Measurements from ENCODE around the gene DNAJB13. TPM values are rescaled to one million over a fixed set of nuclear protein-coding genes. Genes with fewer than 3 reads are reported as not detected.

DNAJB13 gene, protein sequence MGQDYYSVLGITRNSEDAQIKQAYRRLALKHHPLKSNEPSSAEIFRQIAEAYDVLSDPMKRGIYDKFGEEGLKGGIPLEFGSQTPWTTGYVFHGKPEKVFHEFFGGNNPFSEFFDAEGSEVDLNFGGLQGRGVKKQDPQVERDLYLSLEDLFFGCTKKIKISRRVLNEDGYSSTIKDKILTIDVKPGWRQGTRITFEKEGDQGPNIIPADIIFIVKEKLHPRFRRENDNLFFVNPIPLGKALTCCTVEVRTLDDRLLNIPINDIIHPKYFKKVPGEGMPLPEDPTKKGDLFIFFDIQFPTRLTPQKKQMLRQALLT
- total RNA-seq = not detected

DNA sequence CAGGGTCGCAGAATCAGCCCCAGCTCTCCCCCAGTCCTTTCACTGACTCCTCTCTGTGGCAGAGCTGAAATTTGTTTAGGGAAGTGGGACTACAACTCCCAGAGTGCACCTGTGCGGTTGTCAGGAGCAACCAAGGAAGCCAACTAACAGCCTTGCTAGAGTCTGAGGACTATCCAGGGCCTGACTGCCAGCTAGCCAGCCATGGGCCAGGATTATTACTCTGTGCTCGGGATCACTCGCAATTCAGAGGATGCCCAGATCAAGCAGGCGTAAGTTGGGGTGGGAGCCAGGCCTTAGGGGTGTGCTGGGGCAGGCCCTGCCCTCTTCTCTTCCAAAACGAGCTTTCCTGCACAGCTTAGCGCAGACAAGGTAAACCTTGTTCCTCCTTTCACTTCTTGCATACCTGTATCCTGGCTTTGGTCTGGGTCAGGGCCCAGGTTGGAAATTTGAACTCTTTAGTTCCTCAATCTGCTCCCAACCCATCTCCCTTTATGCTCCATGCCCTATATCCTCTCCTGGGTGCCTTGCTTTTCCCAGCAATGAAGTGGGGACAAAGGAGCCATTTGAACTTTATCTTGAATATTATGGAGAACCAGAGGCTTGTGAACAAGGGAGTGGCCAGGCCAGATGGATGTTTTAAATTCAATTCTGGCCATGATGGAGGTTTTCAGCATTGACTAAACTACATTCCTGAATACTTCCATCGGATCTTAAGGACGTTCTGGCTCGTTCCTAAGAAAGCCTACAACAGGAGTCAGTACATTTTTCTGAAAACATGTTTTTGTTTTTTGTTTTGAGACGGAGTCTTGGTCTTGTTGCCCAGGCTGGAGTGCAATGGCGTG lies at the start of gene DNAJB13:
Gene DNAJB13, plus strand, starts transcription at position 158 of the 842 bp plus-strand sequence. Its CDS starts 44 bp downstream, at position 202.
- no peak within 1 kb of the TSS for H3K27ac ChIP-seq
- no peaks in the 10 kb centered on the region for H3K36me3 ChIP-seq
- H3K4me3 ChIP-seq = no peak within 1 kb of the TSS
- 80 to 92% methylated on average over 7 to 10 of the region's 12 CpGs for WGBS, 2 donors (ENCODE audit: low coverage in 1 of 2)
- TF ChIP-seq POLR2AphosphoS5 (IDR thresholded peaks at IDR 0.05) (no peak), EP300 (IDR thresholded peaks at IDR 0.05) (no peak), POLR2A (IDR thresholded peaks at IDR 0.05) (no peak)
- no peaks in the 10 kb centered on the region for H3K9me3 ChIP-seq
- no peaks in the 10 kb centered on the region for H3K27me3 ChIP-seq
- no peak for ATAC-seq
- H3K4me1 ChIP-seq = no peaks in the 10 kb centered on the region

DNA sequence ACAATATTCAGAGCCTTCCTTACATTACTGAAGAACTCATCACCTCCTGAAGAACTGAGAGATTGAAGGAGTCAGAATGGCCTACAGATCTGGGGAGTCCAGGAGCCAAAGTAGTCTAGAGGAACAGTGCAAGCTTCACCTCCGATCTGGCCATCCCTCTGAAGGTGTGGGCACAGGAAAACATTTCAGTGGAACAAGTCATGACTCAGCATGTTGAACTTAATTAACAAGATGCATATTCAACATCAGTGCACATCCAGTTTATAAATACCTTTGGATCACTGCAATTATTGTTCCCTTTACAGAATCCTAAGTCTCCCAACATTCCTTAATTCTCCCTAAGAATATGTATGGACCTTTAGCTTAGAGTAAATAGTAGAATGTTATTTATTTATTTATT lies 48.5 kb upstream of the DNAJB13 start:
- Histone ChIP-seq H3K27ac (no peak overlapping the region), H3K36me3 (peaks cover 0 to 78% of the 10 kb centered on the region in 2 donors), H3K27me3 (no peaks in the 10 kb centered on the region), H3K4me1 (no peaks in the 10 kb centered on the region), H3K4me3 (no peak overlapping the region), H3K9me3 (no peaks in the 10 kb centered on the region)
- TF ChIP-seq POLR2AphosphoS5 (IDR thresholded peaks at IDR 0.05) (no peak), EP300 (IDR thresholded peaks at IDR 0.05) (no peak), POLR2A (IDR thresholded peaks at IDR 0.05) (no peak)
- TF ChIP-seq, protein P1, sequence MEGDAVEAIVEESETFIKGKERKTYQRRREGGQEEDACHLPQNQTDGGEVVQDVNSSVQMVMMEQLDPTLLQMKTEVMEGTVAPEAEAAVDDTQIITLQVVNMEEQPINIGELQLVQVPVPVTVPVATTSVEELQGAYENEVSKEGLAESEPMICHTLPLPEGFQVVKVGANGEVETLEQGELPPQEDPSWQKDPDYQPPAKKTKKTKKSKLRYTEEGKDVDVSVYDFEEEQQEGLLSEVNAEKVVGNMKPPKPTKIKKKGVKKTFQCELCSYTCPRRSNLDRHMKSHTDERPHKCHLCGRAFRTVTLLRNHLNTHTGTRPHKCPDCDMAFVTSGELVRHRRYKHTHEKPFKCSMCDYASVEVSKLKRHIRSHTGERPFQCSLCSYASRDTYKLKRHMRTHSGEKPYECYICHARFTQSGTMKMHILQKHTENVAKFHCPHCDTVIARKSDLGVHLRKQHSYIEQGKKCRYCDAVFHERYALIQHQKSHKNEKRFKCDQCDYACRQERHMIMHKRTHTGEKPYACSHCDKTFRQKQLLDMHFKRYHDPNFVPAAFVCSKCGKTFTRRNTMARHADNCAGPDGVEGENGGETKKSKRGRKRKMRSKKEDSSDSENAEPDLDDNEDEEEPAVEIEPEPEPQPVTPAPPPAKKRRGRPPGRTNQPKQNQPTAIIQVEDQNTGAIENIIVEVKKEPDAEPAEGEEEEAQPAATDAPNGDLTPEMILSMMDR (IDR thresholded peaks at IDR 0.05) = no peak
- 88 to 92% methylated on average over 1 of the region's 1 CpG for WGBS, 2 donors (ENCODE audit: low coverage in 1 of 2)
- no peak for ATAC-seq

DNA sequence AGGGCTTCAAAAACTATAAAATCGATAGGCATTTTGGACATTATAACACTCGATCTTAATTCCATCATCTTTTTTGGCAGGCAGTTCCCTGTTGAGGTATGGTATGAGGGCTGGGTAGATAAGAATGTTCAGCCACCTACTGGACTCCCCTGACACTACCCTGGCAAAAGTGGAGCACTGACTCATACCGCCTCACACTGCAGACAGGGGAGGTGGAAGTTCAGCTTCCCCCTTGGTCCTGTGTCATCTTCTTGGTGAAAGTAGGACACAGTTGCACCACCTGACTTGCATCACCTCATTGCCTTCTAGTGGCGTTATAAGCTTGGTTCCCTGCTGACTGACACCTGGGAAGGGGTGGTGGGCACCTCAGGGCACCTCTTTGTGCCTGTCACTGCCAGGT lies 43.6 kb upstream of the DNAJB13 start:
- Histone ChIP-seq H3K4me3 (no peak overlapping the region), H3K9me3 (no peaks in the 10 kb centered on the region), H3K36me3 (peaks cover 0 to 90% of the 10 kb centered on the region in 2 donors), H3K27me3 (no peaks in the 10 kb centered on the region), H3K27ac (no peak overlapping the region), H3K4me1 (no peaks in the 10 kb centered on the region)
- no peak for ATAC-seq
- TF ChIP-seq, protein P1 (IDR thresholded peaks at IDR 0.05) = no peak
- TF ChIP-seq EP300 (IDR thresholded peaks at IDR 0.05) (no peak), POLR2A (IDR thresholded peaks at IDR 0.05) (no peak), POLR2AphosphoS5 (IDR thresholded peaks at IDR 0.05) (no peak)
- WGBS, 2 donors (ENCODE audit: low coverage in 1 of 2) = 100% methylated on average over 2 of the region's 4 CpGs

DNA sequence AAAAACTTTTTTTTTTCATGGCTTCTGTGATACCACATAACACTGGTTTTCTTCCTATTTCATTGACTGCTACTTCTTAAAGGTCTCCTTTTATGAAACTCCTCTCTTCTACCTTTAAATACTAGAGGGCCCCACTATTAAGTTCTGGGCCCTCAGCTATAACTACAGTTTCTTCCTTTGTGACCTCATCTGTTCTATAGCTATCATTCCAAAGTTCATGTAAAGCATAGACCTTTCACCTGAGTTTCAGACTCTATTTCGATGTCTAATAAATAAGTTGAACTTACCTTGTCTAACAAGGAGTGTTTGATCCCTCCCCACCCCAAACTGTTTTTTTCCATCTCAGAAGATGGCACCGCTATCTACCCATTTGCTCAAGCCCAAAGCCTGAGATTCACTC lies 38.8 kb upstream of the DNAJB13 start:
- H3K4me3 ChIP-seq = no peak overlapping the region
- no peaks in the 10 kb centered on the region for H3K4me1 ChIP-seq
- H3K27me3 ChIP-seq = no peaks in the 10 kb centered on the region
- 94 to 100% methylated on average over 2 of the region's 2 CpGs for WGBS, 2 donors (ENCODE audit: low coverage in 1 of 2)
- H3K36me3 ChIP-seq = peaks cover 0 to 94% of the 10 kb centered on the region in 2 donors
- no peak overlapping the region for H3K27ac ChIP-seq
- TF ChIP-seq, protein P1 (IDR thresholded peaks at IDR 0.05) = no peak
- TF ChIP-seq POLR2AphosphoS5 (IDR thresholded peaks at IDR 0.05) (no peak), EP300 (IDR thresholded peaks at IDR 0.05) (no peak), POLR2A (IDR thresholded peaks at IDR 0.05) (no peak)
- H3K9me3 ChIP-seq = no peaks in the 10 kb centered on the region
- no peak for ATAC-seq

DNA sequence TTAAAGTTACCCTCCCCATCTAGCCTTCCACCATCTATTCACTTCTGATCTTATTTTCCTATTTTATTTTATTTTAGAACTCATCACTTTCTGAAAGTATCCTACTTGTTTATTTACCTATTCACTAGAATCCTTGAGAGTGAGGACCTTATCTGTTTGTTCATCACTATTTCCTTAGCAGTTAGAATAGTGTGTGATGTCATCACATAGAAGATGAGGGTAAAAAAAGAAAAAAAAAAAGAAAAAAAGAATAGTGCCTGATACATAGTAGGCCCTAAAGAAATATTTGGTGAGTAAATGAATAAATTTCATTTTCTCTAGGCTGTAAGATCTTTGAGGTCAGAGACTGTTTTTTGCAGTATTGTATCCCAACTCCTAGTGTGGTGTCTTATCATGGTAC lies 37.4 kb upstream of the DNAJB13 start:
- Histone ChIP-seq H3K36me3 (peaks cover 0 to 98% of the 10 kb centered on the region in 2 donors), H3K4me3 (no peak overlapping the region), H3K27ac (no peak overlapping the region), H3K27me3 (no peaks in the 10 kb centered on the region), H3K4me1 (no peaks in the 10 kb centered on the region), H3K9me3 (no peaks in the 10 kb centered on the region)
- ATAC-seq = no peak
- TF ChIP-seq POLR2A (IDR thresholded peaks at IDR 0.05) (no peak), EP300 (IDR thresholded peaks at IDR 0.05) (no peak), POLR2AphosphoS5 (IDR thresholded peaks at IDR 0.05) (no peak)
- TF ChIP-seq, protein P1 (IDR thresholded peaks at IDR 0.05) = no peak

All from gastroesophageal sphincter (tissue), 4 donors.